MM.1S (cell line): ENCODE measurements around the gene UCN3.

Source experiments
- DNase-seq: peaks from one replicate; pipeline ENCODE4 v3.0.0-alpha.2; 2015
- H2AFZ ChIP-seq: fragments of 300-600 bp; sonication (generic); 2 replicates; pipeline ENCODE4 v1.6.0; 2016; ENCODE audit warnings: antibody characterized with exemption, low read length
- H3F3A ChIP-seq: fragments of 300-600 bp; sonication (generic); 2 replicates; pipeline ENCODE4 v1.6.1; 2016; ENCODE audit warnings: mild to moderate bottlenecking, antibody characterized with exemption, low read length, moderate library complexity, mixed read lengths; ENCODE audit not compliant: insufficient read depth
- H3K27ac ChIP-seq: fragments of 300-600 bp; sonication (generic); 2 replicates; pipeline ENCODE4 v1.5.1; 2016; ENCODE audit warnings: mild to moderate bottlenecking, low read length
- H3K27me3 ChIP-seq: fragments of 300-600 bp; sonication (generic); replicated peaks from 2 replicates; pipeline ENCODE4 v1.6.0; 2016; ENCODE audit warnings: low read length; ENCODE audit not compliant: insufficient read depth
- H3K36me3 ChIP-seq: fragments of 300-600 bp; sonication (generic); replicated peaks from 2 replicates; pipeline ENCODE4 v1.6.1; 2016; ENCODE audit warnings: mild to moderate bottlenecking, low read length, mixed read lengths; ENCODE audit not compliant: insufficient read depth
- H3K4me1 ChIP-seq: fragments of 300-600 bp; sonication (generic); 2 replicates; pipeline ENCODE4 v1.6.1; 2016; ENCODE audit warnings: low read length, mixed read lengths
- H3K4me2 ChIP-seq: fragments of 300-600 bp; sonication (generic); 2 replicates; pipeline ENCODE4 v1.6.0; 2016; ENCODE audit warnings: low read depth, low read length
- H3K4me3 ChIP-seq: fragments of 300-600 bp; sonication (generic); 2 replicates; pipeline ENCODE4 v1.5.1; 2016; ENCODE audit warnings: low read length, mixed read lengths
- H3K79me2 ChIP-seq: fragments of 300-600 bp; sonication (generic); 2 replicates; pipeline ENCODE4 v1.6.1; 2016; ENCODE audit warnings: mixed run types, low read length, mixed read lengths
- H3K9ac ChIP-seq: fragments of 300-600 bp; sonication (generic); 2 replicates; pipeline ENCODE4 v1.6.1; 2016; ENCODE audit warnings: low read length, mixed read lengths
- H3K9me2 ChIP-seq: fragments of 300-600 bp; sonication (generic); replicated peaks from 2 replicates; pipeline ENCODE4 v1.6.1; 2016; ENCODE audit warnings: mild to moderate bottlenecking, low read length, mixed read lengths; ENCODE audit not compliant: insufficient read depth
- H3K9me3 ChIP-seq: fragments of 300-600 bp; sonication (generic); replicated peaks from 2 replicates; pipeline ENCODE4 v1.6.1; 2016; ENCODE audit warnings: mild to moderate bottlenecking, low read length, mixed read lengths; ENCODE audit not compliant: insufficient read depth
- H4K20me1 ChIP-seq: fragments of 300-600 bp; sonication (generic); 2 replicates; pipeline ENCODE4 v1.6.1; 2016; ENCODE audit warnings: mild to moderate bottlenecking, low read length, moderate library complexity, mixed read lengths; ENCODE audit not compliant: insufficient read depth
- EZH2 ChIP-seq: fragments of 300-600 bp; sonication (generic); optimal IDR thresholded peaks from 2 replicates; pipeline ENCODE3; 2017; ENCODE audit warnings: low read depth, mild to moderate bottlenecking, antibody characterized with exemption, low read length, mixed read lengths
- EZH2phosphoT487 ChIP-seq: fragments of 300-600 bp; sonication (generic); IDR thresholded peaks from 2 replicates; pipeline ENCODE4 v1.6.1; 2018; ENCODE audit warnings: antibody characterized with exemption, low read length
- TF ChIP-seq, protein P1 (sequence below): fragments of 300-600 bp; sonication (generic); IDR thresholded peaks from 2 replicates; pipeline ENCODE4 v1.5.1; 2016; ENCODE audit warnings: antibody characterized with exemption, low read length, mixed read lengths

The UCN3 gene

DNA sequence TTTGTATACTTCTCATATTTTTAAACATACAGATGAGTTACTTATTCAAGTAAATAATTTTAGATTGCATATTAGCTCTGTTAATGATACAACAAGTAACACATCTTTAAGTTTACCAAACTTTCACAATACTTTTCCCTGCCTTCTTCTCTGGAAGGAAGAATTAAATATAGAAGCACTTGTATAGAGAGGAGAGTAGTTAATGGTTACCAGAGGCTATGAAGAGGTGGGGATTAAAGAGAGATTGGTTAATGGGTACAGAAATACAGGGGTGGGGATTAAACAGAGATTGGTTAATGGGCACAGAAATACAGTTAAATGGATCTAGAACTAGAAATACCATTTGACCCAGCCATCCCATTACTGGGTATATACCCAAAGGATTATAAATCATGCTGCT lies 20.0 kb upstream of the UCN3 start:
- H3K4me1 ChIP-seq: no peaks in the 10 kb centered on the region
- no peak overlapping the region for H3K4me2 ChIP-seq
- no peaks in the 10 kb centered on the region for H3F3A ChIP-seq
- H3K4me3 ChIP-seq: no peak overlapping the region
- no peaks in the 10 kb centered on the region for H3K79me2 ChIP-seq
- H4K20me1 ChIP-seq: no peaks in the 10 kb centered on the region
- H3K27me3 ChIP-seq: no peaks in the 10 kb centered on the region
- no peak overlapping the region for H3K27ac ChIP-seq
- TF ChIP-seq EZH2 (no peak), EZH2phosphoT487 (no peak)
- H3K9me3 ChIP-seq: no peaks in the 10 kb centered on the region
- no peak overlapping the region for H3K9ac ChIP-seq
- DNase-seq: no peak
- H2AFZ ChIP-seq: no peak overlapping the region
- no peaks in the 10 kb centered on the region for H3K36me3 ChIP-seq
- no peaks in the 10 kb centered on the region for H3K9me2 ChIP-seq

DNA sequence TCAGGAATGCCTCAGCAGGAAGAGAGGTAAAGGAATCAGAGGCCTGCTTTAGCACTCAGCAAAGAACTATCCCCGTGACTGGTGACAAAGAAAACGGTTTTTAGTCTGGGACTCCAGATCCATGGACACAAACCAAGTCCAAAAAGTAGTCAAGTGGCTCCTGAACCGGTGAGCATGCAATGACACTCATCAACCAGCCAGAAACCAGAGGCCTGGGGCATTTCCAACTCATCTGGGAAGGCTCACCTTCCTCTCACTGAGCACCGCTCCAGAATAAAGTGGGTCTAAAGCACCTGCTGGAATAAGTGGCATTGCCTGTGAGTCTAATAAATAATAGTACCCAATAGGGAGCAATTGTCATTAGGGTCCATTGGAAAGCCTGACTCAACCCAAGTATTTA lies 17.9 kb upstream of the UCN3 start:
- no peaks in the 10 kb centered on the region for H3K9me3 ChIP-seq
- no peak overlapping the region for H3K4me3 ChIP-seq
- no peak for DNase-seq
- no peaks in the 10 kb centered on the region for H3K9me2 ChIP-seq
- no peak overlapping the region for H3K27ac ChIP-seq
- no peaks in the 10 kb centered on the region for H3K4me1 ChIP-seq
- no peaks in the 10 kb centered on the region for H3F3A ChIP-seq
- H3K4me2 ChIP-seq: no peak overlapping the region
- H3K9ac ChIP-seq: no peak overlapping the region
- H2AFZ ChIP-seq: no peak overlapping the region
- no peaks in the 10 kb centered on the region for H3K36me3 ChIP-seq
- no peaks in the 10 kb centered on the region for H3K27me3 ChIP-seq
- no peak for TF ChIP-seq EZH2
- no peak for TF ChIP-seq EZH2phosphoT487
- TF ChIP-seq, protein P1, sequence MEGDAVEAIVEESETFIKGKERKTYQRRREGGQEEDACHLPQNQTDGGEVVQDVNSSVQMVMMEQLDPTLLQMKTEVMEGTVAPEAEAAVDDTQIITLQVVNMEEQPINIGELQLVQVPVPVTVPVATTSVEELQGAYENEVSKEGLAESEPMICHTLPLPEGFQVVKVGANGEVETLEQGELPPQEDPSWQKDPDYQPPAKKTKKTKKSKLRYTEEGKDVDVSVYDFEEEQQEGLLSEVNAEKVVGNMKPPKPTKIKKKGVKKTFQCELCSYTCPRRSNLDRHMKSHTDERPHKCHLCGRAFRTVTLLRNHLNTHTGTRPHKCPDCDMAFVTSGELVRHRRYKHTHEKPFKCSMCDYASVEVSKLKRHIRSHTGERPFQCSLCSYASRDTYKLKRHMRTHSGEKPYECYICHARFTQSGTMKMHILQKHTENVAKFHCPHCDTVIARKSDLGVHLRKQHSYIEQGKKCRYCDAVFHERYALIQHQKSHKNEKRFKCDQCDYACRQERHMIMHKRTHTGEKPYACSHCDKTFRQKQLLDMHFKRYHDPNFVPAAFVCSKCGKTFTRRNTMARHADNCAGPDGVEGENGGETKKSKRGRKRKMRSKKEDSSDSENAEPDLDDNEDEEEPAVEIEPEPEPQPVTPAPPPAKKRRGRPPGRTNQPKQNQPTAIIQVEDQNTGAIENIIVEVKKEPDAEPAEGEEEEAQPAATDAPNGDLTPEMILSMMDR: no peak
- H4K20me1 ChIP-seq: no peaks in the 10 kb centered on the region
- no peaks in the 10 kb centered on the region for H3K79me2 ChIP-seq

DNA sequence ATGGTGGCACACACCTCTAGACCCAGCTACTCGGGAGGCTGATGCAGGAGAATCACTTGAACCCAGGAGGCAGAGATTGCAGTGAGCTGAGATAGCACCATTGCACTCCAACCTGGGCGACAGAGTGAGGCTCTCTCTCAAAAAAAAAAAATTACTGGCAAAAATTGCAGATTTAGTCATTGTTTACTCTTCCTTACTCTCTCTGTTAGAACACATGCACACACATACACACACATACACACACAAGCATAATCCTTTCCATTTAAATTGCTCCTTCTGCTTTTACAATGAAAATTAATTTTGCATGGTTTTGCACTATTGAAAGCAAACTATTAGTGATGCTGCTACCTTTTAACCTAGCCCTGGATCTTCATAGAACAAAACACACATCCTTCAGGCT lies 15.4 kb upstream of the UCN3 start:
- Histone ChIP-seq H3K27me3 (no peaks in the 10 kb centered on the region), H3K27ac (no peak overlapping the region), H3F3A (no peaks in the 10 kb centered on the region), H4K20me1 (no peaks in the 10 kb centered on the region), H3K9me3 (no peaks in the 10 kb centered on the region), H3K9me2 (no peaks in the 10 kb centered on the region), H3K4me2 (no peak overlapping the region), H3K4me3 (no peak overlapping the region), H2AFZ (no peak overlapping the region), H3K79me2 (no peaks in the 10 kb centered on the region), H3K36me3 (no peaks in the 10 kb centered on the region), H3K4me1 (no peaks in the 10 kb centered on the region), H3K9ac (no peak overlapping the region)
- TF ChIP-seq EZH2 (no peak), EZH2phosphoT487 (no peak)
- TF ChIP-seq, protein P1: no peak
- DNase-seq: no peak

DNA sequence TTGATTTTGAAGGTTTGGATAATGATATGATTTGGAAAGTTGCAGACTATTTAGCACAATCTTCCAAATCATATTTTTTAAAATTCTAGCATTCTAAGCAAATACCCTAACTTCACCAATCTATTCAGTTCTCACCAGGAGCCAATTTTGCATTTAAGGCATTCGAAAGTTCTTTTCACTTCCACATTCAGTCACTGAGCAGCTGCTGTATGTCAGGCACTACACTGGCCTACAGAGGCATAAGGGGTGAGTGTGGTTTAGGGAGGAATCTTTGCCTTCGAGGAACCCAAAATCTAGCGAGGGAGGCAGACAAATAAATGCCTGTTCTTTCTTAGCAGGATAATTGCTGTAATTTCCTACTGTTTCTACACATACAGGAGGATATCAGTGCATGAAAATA lies 10.7 kb upstream of the UCN3 start:
- Histone ChIP-seq H3K79me2 (no peaks in the 10 kb centered on the region), H3K4me3 (no peak overlapping the region), H3K9me2 (no peaks in the 10 kb centered on the region), H3K4me2 (no peak overlapping the region), H4K20me1 (no peaks in the 10 kb centered on the region), H3F3A (no peaks in the 10 kb centered on the region), H3K4me1 (no peaks in the 10 kb centered on the region), H3K27ac (no peak overlapping the region), H3K9me3 (no peaks in the 10 kb centered on the region), H3K27me3 (no peaks in the 10 kb centered on the region), H2AFZ (no peak overlapping the region), H3K9ac (no peak overlapping the region), H3K36me3 (no peaks in the 10 kb centered on the region)
- no peak for TF ChIP-seq EZH2
- TF ChIP-seq EZH2phosphoT487: no peak
- TF ChIP-seq, protein P1: no peak
- DNase-seq: no peak
